ENCODE results near the gene LCMT2. TPM values are rescaled to one million over a fixed set of nuclear protein-coding genes. Genes with fewer than 3 reads are reported as not detected.

The LCMT2 gene
- total and polyA plus RNA-seq, 2 of the 8 experiments (the other 6 are each of a cell fraction or from before 2014, with no cell fraction given): 11.2 to 11.9 TPM

DNA sequence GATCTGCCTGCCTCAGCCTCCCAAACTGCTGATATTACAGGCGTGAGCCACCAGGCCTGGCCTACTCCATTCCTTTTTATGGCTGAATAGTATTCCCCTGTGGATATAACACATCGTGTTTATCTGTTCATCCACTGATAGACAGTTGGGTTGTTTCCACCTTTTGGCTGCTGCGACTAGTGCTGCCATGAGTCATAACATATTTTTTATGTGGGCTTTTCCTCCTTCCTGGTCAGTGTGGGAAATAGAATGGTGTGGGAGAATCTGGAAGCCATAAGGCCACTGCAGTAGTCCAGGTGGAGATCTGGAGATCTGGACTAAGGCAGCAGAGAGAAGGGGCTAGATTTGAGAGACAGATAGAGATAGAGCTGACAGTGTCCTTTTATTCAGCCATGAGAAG is 16.2 kb downstream of the LCMT2 start (continued):
- TF ChIP-seq BCL11A (IDR thresholded peaks at IDR 0.05; ENCODE audit: low read depth in 2 of 2, low read length in 2 of 2): no peak
- TF ChIP-seq RXRA (IDR thresholded peaks at IDR 0.05; ENCODE audit: insufficient read depth, low read depth, low read length): no peak

All from H1 (cell line).